Measurements from ENCODE around the gene BMPER.

BMPER gene

DNA sequence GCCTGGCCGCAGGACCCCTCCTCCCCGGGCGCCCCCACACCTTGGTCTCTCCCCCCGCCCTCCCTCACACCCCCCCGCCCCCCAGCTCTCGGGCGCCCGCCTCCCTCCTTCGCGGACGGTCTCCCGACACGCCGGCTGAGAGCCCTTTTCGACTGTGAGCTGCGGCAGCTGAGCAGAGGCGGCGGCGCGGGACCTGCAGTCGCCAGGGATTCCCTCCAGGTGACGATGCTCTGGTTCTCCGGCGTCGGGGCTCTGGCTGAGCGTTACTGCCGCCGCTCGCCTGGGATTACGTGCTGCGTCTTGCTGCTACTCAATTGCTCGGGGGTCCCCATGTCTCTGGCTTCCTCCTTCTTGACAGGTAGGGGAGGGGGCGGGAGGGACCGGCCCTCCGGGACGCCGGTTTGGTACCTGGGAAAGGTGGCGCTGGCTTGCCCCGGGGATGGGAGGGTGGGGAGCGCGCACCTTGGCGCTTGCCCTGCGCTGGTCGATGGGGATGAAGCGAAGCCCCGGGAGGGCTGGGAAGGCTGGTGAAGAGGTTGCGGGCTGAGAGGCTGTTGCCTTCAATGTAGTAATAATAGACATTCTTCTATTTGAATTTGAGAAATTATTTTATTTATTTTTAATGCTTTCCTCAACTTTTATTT is at the start of gene BMPER:
Gene BMPER, plus strand, starts transcription at position 151 of the 644 bp plus-strand sequence. Its CDS starts 75 bp downstream, at position 226.
- DNase-seq (ENCODE audit: low read depth in 2 of 2), result no peak

DNA sequence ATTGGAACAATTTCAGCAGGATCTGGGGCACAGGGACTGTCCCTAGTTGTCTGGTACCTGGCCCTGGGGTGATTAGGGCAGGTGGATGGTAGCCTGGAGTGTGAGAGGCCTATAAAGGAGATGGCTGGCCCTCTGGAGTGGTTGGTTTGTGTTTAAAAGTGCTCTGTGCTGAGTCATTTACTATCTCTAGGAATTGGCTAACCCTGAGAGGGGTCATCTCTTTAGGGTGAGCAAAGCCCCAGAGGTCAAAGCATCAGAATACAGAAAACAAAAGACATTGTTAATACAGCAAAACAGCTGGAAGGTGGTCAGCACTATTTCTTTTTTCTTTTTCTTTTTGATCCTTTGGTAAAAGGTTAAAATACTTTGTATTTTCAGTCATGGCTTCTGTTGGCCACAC is 43.4 kb upstream of the BMPER start:
- no peak for DNase-seq (ENCODE audit: low read depth in 2 of 2)

DNA sequence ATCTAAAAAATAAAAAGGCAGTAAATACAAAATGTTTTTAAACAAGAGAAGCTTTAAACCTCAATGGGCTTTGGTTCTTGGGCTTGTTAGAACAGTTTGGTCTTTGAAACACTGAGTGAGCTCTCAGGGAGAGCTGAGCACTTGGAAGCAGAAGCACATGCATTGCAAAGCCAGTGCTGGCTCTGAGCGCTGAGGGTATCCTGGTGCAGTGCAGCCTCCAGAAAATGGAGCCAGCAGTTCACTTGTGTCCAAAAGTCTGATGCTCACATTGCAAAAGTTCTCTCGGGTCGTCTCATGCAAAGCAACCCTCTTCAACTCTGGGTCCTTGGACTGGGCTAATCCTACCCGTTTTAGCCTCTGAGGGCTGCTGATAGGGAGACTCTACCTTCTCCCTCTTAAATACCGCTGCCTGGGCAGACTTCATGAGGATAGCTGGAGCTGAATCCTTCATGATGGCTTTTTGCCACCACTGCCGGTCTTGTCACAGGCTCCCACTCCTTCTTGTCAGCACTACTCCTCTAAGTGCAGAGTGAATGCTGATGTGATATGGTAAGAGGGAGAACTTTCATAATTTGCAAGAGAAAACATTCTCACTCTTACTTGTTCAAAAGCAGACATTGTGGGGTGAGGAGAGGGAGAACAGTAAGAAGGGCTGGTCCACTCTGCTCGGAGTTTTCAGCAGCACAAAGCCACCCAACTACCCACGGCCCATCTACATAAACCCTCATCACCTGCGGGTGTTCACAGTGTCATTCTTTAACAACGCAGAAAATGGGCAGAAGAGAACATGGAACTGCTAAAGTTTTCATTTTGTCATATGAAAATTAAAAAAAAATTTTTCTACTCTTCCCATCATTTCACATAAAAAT is 42.2 kb upstream of the BMPER start:
- no peak for DNase-seq (ENCODE audit: low read depth in 2 of 2)

DNA sequence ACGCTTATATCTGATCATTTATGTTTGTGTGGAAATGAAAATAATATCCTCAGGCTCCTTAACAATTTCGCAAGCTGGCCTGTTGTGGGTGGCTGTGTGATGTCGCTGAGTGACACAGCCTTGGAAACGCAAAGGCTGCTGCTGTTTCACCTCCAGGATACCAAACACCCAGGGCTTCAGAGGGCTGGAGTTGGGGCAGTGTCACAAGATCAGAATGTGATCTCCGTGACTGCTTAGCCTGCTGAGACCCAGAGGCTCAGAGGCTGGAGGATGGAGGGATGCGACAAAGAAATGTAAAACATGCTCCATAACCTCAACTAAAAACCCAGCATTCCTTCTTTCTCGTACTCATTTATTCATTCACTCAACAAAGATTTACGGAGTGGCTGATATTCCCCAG is 37.2 kb upstream of the BMPER start:
- no peak for DNase-seq (ENCODE audit: low read depth in 2 of 2)

DNA sequence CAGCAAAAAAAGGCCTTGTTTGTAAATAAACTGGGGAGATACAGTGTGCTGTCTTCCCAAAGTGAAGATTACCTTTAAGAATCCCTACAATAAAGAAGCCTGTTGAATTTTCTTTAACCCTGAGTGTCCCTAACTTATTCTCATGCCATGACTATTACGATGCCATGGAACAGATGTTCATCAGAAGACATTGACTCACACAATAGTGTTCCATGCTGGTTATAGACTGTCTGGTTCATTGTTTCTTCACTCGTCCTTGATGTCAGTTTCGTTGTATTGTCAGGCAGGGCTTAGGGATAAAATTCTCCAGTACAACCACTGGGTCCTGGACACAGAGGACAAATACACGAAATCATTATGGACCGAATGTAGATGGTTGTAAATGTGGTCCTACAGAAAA is 36.2 kb upstream of the BMPER start:
- DNase-seq (ENCODE audit: low read depth in 2 of 2), result no peak

DNA sequence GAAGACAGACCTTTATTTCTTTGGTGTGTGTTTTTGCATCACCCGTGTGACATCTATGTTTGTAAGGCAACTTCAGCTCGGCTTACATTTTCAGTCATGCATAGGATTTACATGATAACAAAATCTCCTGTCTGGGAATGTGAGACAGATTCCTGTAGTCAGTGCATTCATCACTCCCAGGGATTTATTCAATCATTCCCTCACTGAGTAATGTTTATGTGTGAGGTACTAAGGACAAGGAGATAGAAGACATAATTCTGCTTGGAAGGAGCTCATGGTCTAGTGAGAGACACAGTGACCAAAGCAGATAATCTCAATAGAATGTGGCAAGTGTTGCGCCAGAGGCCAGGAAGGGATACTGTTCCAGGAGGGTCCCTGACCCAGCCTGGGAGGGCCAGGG is 35.2 kb upstream of the BMPER start:
- no peak for DNase-seq (ENCODE audit: low read depth in 2 of 2)

DNA sequence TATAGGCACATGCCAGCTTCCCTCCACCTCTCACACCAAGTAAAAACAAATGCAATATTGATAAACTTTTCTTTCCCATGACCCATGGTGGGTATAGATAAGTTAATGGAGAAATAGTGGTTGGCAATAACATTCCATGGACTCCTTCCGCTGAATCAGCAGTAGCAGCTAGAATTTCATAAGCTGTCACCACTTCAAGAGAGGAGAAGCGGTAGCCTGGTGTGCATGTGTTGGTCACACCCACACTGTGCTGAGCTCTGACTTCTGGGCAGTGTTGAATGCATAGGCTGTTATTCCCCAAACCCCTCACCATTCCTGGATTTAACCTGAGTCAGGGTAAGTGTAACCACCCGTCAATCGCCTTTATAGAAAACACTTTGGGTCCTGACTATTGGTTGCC is 32.5 kb upstream of the BMPER start:
- DNase-seq (ENCODE audit: low read depth in 2 of 2), result no peak

DNA sequence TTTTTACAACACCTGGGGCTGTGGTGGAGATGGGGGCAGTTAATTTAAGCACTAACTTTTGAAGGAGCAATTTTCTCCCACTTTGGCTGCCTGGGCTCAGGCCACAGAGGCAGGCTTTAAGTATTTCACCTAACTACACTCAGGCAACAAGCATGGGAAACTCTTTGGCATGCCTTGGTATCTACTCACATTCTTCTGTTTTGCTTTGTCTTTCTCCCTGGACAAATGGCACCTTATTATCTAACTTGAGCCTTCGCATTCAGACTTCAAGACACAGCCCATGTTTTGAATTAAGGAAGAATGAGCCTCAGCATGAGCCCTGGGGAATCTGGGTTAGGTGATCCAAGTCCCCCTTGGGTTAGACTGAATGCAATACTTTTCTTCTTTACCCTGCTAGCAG is 31.8 kb upstream of the BMPER start:
- no peak for DNase-seq (ENCODE audit: low read depth in 2 of 2)

DNA sequence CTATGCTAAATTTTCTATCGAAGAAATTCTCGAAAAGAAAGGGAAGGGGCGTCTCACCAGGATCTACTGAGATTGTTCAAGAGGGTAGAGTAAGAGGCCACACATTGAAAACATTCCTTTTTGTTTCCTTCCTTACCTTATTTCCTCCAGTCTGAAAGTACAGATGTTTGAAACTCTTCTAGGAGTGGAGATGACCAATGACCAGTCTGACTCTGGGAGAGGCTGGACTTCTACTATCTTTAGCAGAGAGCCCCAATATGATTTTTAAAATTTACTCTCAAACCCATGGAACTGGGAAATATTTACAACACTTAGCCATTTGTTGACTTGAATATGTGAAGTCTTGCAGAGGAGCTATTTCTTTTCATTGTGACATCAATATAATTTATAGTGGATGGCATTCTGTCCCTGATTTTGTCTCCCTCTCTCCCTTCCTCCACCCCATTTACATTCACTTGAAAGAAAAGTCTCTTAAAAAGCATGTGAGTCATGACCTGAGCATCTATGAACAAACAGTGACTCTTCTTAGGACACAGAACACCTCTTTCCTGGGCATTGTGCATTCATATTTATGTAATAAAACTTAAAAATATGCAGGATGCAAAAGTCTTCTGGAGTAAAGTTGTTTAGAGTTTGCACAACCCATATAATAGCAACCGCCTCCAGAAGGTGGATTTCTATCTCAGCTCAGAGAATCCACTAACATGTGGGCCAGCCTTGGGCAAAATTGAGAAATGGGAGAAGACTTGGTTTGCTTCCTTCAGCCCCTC is 31.2 kb upstream of the BMPER start:
- DNase-seq (ENCODE audit: low read depth in 2 of 2), result no peak

DNA sequence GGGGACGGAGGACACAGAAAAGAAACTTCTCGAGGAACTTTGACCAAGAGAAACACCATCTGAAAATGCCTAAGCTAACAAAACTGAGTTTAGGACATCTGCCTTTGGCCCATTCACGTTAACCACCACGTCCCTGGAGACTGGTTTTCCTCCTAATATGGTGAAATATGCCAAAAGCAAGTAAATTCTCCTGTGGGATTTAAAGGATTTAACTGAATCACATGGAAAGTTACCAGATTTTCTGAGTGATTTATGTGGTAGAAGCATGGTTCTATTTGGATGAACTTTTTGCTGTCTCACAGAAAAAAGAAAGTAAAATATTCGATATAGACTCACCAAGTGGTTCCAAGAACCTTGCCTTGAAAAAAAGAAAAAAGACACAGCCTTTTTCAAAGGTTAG is 30.4 kb upstream of the BMPER start:
- DNase-seq (ENCODE audit: low read depth in 2 of 2), result no peak

DNA sequence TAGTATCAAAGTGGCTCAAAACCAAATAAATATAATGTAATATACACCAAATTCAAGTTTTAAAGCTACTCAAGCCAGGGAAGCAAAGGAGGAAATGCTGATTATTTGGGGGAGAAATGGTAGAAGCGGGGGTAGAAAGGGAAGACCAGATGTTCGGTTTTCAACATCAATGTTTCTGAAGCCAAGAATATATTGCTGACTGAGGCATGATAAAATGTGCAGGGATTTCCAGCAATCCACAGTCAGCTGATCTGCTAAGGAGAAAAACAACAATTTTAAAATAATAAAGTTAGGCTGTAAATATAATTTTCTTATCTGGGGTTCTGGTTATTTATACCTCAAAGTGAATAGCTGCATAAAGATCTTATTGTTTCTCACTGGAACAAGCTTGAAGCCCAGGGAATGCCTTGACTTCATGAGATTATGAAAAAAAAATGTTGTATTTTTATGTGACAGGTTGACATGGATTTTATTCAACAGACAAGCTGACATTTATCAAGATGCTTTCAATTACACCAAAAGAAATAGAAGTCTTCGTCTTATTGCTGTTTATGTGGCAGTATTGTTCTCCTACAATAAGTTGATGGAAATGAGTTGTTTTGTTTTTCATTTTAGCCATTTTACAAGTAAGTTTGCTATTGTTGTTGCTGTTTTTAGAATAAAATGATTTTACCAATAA is 28.6 kb upstream of the BMPER start:
- DNase-seq (ENCODE audit: low read depth in 2 of 2), result no peak

DNA sequence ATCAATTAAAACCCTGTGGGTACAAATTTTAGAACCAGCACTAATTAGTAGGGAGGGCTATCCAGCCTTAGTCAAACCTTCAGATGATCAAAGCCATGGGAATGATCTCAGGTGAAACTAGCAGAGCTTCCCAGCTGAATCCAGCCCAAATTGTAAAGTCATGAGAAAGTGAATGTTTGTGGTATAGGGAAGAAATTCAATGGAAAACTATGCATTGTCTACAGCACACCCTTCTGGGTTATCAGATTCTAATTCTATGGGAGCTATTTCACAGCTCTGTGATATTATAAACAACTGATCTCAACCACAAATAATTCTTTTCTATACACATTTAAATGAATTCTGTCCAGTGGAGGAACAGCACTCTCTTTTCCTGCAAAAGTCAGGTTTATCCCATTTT is 24.6 kb upstream of the BMPER start:
- no peak for DNase-seq (ENCODE audit: low read depth in 2 of 2)

DNA sequence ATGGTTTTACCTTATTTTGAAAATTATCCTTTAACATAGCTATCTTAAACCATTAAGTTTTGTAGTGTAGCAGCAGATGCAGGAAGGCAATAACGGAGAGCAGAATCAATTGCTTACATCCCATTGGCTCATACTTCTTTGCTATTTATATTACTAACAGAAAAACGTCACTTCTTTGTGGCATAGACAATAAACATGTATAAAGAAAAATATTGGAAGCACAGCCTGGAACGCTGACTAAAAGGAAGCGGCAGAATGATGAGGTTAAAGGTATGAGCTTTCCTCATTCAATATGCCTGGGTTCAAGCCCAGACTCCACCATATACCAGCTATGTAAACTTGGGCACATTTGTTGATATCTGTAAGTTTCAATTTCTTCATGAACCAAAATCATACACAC is 24.0 kb upstream of the BMPER start:
- no peak for DNase-seq (ENCODE audit: low read depth in 2 of 2)

DNA sequence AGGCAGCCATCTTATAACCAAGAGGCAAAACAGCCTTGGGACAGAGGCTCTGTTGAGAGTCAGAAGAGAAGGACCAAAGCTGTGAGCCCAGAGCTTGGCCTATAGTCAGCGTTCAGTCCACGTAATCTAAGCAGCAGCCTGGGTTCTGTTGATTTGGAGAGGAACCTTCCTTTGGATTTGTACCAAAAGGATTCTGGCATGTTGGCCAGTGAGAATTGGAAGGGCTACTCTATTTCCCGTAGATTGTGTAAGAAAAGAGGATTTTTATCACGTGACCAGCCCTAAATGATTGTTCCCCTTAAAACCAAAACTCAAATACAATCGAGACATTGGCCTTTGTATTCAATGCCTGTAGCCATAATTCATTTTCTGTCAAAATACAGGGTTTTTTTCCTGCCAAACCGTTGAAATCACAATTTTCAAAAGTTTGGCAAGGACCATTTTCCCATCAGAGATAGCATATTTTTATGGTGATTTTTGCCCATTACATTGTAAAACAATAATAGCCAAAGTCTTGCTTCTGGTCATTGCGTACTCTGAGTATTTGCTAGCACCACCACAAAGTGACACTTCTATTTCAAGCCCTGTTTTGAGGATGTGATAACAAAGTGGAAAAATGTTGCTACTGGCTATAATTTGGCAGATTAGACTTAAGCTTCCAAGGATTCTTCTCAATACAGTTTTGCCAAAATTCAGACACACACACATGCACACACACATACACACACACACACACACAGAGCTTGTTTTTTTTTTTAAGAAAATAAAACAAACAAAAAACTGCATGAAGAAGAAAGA is 23.1 kb upstream of the BMPER start:
- no peak for DNase-seq (ENCODE audit: low read depth in 2 of 2)

DNA sequence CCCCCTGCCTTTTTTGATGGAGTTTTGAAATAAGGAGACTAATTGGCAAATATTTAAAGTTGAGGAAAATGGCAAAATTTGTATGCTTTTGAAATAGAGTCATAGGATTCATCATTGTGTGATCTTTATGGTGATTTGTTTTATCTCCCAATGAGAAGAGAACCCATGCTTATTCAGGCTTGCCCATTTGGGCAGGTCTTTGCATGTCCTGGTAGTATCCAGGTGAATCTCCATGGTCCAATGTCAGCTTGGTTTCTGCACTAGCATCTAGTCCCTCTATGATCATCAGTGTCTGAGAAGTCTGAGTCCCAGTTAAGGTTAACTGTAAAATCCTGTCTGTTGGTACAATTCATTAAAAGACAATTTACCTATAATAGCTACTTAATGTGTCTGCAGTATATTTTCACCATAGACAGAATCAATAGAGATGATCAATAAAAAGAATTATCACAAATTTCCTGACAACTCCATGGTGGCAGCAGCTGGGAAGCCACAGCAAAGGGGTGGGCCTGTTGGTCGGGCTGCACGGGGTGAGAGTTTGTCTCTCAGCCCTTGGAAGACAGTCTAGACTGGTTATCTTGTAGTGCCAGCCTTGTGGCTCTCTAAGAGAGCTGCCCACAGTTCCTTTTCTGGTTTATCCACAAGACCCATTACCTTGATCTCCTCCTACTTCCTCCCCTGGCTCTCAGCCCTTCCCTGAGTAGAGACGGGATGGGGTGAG is 22.2 kb upstream of the BMPER start:
- DNase-seq (ENCODE audit: low read depth in 2 of 2), result no peak

DNA sequence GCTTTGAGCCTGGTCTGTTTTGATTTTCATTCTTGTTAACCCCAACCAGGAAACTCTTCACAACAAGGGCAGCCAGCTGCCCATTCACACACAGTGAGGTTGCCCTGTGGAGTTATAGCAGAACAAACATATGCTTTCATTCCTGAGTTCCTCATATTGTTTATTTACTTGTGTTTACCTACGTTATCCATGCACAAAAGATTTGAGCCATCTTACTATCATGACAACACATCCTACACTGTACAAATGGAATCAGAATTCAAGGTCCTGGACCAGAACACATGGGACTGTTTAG is 21.7 kb upstream of the BMPER start:
- no peak for DNase-seq (ENCODE audit: low read depth in 2 of 2)

DNA sequence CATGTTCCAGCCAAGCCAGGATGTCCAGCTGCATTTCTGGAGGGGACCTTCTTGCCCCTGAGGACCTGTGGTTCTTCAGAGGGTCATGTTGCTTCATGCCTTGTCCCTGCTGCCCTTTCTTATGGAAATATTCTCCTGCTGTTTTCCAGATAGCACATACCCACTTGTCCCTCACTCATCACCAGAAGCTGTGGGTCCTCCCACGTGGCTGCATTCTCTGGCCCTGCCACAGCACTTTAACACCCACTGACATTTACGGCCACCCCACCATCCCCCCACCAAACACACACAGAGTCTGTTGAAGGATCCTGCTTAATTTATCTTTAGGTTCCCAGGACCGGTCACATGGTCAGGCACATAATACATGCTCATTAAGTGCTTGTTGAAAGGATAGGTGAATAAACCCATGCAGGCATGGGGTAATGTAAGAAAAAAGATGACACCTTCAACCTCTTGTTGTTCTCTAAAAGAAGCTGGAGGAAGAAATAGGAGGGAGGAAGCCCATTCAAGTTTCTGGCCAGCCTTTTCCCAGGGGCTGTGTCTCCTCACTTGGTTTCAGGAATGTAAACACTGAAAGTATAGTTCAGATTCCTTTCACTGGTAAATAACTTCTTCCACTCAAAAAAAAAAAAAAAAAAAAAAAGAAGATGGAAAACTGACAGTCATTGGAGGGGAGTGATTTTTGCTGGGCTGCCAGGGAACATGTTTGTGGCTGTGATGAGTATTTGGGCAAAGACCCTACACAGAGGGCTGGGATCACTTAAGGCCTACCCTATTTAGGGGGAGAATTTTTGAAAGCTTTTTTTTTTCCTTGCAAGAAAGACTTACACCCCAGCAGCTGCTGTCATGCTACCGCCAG is 19.8 kb upstream of the BMPER start:
- no peak for DNase-seq (ENCODE audit: low read depth in 2 of 2)

DNA sequence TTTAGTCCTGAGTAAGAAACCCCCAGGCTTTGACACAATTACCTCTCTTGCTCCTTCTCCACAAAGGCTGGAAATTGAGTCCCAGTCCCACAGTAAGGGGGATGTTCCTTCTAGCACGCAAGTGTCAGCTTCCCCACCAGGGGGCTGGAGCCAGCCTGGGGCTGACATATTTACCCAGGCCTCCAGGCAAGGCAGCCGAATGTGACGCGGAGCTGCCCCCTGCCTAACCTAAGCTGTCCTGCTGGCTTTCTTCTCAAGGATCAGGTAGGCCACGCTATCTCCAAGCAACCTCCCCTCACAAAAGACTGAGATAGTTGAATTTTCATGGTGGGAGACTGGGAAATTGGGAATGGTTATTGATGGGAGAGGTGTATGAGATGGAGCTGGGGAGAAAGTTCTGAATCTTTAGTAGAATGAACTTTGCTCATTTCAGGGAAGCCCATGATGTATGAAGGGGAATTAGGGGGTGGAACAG is 19.2 kb upstream of the BMPER start:
- no peak for DNase-seq (ENCODE audit: low read depth in 2 of 2)

DNA sequence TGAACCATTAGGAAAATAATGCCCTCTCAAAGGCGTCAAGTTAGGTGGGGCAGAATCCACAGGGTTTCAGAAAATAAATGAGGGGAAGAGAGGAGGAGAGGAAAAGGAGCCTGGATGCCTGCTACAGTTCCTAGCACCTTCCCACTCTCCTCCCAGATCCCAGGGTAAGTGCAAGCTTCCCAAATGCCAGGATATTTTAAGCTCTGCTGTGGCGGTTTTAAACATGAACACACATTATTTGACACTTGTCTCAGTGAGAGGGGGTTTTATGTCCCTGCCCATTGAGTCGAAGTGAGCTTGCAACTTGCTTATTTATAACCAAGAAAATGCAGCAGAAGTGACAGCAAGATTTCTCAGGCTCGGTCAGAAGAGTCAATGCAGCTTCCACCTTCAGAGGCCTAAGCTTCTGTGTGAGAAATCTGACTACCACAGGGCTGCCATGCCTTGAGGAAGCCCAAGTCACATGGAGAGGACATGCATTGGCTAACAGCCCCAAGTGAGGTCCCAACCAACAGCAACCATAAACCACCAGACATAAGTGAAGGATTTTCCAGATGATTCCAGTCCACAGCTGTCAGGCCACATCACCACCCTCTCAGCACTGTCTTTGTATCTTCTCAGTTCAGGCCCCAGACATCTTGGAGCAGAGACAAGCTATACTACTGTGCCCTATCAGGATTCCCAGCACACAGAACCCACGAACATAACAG is 17.9 kb upstream of the BMPER start:
- DNase-seq (ENCODE audit: low read depth in 2 of 2), result no peak

All from stimulated activated CD8-positive, alpha-beta memory T cell treated with anti-CD3 and anti-CD28 coated beads, Interleukin-7, amount 100 ng/mL, for 1 hour (primary cell).